Islet of Langerhans (tissue), 1 donor: ENCODE measurements around the gene PSAP.
"Not testable (repeated sequence)": the region's sequence is repeated elsewhere in the genome, so short reads cannot be mapped to it uniquely, and the experiment has no call there.

Experiments
- FAIRE-seq: peaks from one replicate; lab custom pipeline; 2011; peaks lifted over from hg19 to GRCh38; lab: Jason Lieb, UNC

The PSAP gene

DNA sequence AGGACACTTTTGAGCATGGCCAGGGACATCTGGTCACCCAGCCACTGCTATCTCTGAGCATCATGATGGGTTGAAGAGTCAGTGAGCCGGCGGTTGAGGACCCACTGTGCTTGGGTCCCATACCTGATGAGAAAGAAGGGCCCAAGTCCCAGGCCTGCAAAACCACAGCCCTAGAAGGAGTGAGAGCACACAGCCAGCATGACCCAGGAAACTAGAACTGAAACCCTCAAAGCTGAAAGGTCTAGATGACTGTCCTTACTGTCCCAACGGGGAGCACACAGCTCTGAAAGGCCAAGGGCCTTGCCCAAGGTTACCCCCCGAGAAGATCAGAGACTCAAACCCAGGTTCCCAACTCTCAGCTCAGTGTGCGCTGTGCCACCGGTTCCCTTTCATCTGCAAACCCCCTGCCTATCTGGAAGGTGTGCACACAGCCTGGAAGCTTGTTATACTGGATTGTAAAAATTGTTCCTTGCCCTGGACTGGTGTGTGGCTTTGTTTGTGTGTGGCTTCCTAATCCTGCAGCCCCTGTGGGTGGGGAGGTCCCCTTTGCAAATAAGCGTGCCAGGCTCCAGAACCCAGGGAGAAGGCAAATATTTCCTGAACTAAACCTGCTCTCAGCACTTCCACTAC, 22.6 kb upstream of the PSAP start:
- FAIRE-seq: no peak

DNA sequence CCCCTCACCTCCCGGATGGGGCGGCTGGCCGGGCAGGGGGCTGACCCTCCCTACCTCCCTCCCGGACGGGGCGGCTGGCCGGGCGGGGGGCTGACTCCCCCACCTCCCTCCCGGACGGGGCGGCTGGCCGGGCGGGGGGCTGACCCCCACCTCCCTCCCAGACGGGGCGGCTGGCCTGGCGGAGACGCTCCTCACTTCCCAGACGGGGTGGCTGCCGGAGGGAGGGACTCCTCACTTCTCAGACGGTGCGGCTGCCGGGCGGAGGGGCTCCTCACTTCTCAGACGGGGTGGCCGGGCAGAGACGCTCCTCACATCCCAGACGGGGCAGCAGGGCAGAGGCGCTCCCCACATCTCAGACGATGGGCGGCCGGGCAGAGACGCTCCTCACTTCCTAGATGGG, 18.6 kb upstream of the PSAP start:
- not testable (repeated sequence) for FAIRE-seq

DNA sequence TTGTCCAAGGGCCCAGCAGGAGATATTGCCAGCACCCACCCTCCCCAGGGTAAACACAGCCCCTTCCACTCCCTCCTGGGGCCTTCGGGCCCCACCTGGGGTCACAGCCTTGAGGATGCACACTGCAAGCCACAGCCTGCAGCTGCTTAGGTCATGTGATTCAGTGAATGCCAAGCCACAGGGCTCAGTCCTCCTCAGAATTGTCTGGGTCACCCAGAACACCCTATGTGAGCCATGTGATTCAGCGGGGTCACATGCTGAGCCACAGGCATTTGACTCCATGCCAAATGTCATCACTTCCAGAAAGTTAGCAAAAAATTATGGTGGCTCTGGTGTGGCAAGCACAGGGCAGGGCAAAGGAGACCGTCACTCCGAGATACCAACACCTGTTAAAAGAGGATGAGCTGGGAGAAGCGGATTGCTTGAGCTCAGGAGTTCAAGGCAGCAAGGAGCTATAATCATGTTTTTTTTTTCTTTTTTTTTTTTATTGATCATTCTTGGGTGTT, 17.2 kb upstream of the PSAP start:
- no peak for FAIRE-seq

DNA sequence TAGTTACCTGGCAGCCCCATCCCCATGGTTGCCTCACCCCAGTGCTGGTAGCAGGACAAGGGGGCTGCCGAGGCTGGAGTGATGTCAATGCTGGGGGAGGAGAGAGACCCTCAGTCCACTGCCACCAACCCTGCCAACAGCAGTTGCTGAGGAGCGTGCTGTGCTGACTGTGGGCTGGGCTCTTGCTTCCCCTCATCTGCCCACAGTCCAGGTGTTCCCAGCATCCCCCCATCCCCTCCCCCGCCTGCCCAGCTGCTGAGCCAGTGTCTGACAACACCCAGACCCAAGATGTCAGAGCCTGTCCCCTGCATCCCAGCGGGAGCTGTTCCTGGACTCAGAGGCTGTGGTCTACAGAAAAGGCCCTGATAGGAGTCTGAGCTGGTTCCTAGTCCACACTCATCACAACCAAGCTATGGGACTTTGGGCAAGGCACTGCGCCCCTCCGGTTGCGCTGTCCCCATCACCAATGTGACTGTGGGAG, 14.6 kb upstream of the PSAP start:
- no peak for FAIRE-seq

DNA sequence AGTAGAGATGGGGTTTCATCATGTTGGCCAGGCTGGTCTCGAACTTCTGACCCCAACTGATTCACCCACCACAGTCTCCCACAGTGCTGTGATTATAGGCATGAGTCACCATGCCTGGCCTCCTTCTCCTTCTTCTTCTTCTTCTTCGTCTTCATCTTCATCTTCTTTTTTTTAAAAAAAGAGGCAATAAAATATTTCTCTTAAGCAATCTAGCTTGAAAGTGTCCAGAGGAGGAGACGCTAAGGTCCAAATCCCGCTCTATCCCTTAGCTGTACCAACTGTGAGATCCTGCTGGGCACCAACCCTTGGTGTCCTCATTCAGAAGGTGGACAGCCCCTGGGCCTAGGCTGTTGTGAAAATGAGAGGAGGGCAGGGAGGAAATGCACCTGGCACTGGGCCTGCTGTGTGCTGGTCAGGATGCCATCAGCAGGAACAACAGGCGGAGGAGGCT, 13.9 kb upstream of the PSAP start:
- no peak for FAIRE-seq

DNA sequence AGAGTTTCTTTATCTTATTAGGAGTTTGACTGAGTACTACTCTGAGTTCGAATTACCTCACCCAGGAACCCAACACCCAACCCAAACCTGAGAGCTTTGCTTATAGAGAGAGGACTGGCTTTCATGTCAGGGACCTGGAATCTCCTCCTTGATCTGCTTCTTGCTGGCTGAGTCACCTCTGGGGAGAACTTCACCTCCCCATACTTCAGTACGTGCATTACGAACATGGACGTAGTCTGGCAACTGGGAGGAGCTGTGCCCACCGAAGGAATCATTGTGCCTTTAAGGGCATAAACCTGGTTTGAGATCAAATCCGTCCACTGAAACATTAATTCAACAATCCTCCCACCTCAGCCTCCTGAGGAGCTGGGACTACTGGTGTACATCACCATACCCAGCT, 12.2 kb upstream of the PSAP start:
- no peak for FAIRE-seq

DNA sequence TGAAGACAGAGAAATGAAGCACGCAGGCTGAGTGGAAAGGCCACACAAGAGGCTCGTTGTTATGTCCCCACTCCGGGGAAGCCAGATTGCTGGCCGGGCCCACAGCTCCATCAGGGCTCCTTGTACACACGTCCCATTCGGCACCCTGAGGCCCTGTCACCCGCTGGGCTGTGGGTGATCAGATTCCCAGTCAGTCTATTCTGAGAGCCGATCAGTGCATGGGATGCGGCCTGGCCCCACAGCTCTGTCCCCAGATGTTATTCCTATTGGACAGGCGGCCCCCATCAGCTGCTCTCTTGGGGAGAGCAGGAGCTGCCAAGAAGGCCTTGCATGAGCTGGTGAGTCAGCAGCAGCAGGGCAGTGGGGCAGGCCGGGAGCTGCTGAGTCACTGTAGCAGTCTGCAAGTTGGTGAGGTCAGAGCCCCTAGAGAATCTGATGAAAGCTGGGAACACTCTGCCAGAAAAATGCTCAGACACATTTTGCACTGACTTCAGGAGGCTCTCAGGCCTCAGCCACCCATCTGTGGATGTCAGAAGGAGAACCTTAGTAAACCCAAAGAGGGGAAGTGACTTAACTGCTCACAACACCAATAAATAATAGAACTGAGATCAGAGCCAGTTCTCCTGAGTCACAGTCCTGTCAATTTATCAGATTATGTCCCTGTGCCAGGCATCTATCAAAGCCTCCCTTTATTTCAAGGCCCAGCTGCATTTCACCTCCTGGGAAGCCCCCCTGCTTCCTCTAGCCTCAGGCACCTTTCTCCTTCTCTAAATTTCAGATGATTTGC, 9.4 kb upstream of the PSAP start:
- FAIRE-seq: no peak

DNA sequence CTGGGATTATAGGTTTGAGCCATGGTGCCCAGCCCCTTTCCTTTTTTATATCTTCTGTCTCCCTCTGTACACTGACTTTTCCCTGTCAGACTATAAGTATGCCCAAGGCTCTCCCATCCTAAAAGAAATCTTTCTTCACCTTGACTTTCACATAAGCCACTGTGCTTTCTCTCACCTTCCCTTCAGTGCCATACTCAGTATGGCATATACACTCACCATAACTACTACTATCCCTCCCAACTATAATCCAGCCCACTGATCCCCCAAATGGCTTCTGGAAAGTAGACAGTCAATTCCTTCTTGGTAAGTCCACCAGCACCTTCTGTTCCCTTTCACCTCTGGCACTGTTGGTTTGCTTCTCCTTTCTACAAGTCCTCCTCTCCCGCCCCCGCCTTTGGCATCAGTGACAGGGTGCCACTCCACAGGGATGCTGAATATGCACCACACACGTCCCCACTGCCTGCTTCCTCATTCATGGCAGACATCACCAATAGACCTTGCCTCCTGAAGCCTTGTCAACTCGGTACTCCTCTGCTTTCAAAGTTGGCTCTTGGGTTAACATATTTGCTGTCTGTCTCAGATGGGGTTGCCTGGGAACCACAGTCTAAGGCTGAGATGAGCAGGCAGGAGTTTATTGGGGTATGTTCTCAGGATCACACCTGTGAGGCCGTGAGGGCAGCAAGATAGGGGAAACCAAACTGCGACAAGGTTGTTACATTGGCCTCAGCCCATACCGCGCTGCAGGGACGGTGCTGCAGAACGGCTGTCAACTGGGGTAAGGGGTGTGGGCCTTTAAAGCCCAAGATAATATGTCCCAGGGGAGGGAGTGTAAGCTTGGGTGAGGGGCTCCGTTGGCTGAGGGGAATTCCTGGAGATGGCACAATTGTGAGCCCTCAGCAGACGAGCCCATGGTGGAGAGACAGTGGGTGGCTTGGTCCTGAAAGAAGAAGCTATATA, 7.2 kb upstream of the PSAP start:
- no peak for FAIRE-seq

- no peak for FAIRE-seq
Measured at GRCh38 chr10:71856619-71857018, 5.6 kb upstream of the PSAP start.

- no peak for FAIRE-seq
Measured at GRCh38 chr10:71854031-71854430, 3.0 kb upstream of the PSAP start.

- FAIRE-seq: no peak
Measured at GRCh38 chr10:71852355-71852937, 1.4 kb upstream of the PSAP start.

GRCh38 chr10:71851465-71852095, 529 bp upstream of the PSAP start:
- FAIRE-seq: not testable (repeated sequence)

GRCh38 chr10:71850021-71850742, 869 bp downstream of the PSAP start:
- no peak for FAIRE-seq

GRCh38 chr10:71849461-71849908, 1.6 kb downstream of the PSAP start:
- FAIRE-seq: no peak

GRCh38 chr10:71848325-71849275, 2.5 kb downstream of the PSAP start:
- no peak for FAIRE-seq

GRCh38 chr10:71847418-71847817, 3.6 kb downstream of the PSAP start:
- no peak for FAIRE-seq

GRCh38 chr10:71846816-71847215, 4.2 kb downstream of the PSAP start:
- FAIRE-seq: no peak

- FAIRE-seq: no peak
Measured at GRCh38 chr10:71845410-71846405, 5.3 kb downstream of the PSAP start.
